Erythroblast (primary cell): ENCODE data around the gene PCBP3.
"Not testable (repeated sequence)": the region's sequence is repeated elsewhere in the genome, so short reads cannot be mapped to it uniquely, and the experiment has no call there.

ENCODE experiments used
- DNase-seq, 2 experiments: peaks; one replicate each; lab custom pipeline; 2025; lab: John Stamatoyannopoulos, UW
- GATA1 ChIP-seq: IDR thresholded peaks from 2 replicates; pipeline ENCODE4 v1.6.1; 2011; ENCODE audit warnings: low read depth, mild to moderate bottlenecking, control low read depth, low read length, moderate library complexity
- POLR2A ChIP-seq: IDR thresholded peaks from 2 replicates; pipeline ENCODE4 v1.6.1; 2011; ENCODE audit warnings: mild to moderate bottlenecking, low read length

Gene PCBP3

GRCh38 chr21:45954261-45954660 lies 310.7 kb downstream of the PCBP3 start:
- DNase-seq = no peak
- no peak for TF ChIP-seq POLR2A
- TF ChIP-seq GATA1 = no peak

GRCh38 chr21:45954921-45955320 lies 311.4 kb downstream of the PCBP3 start:
- no peak for DNase-seq
- TF ChIP-seq GATA1 (no peak), POLR2A (no peak)

- DNase-seq = no peak
- TF ChIP-seq POLR2A (no peak), GATA1 (no peak)
Observed at GRCh38 chr21:45957551-45957950, 314.0 kb downstream of the PCBP3 start.

GRCh38 chr21:45957981-45958600 lies 314.6 kb downstream of the PCBP3 start:
- TF ChIP-seq GATA1 = no peak
- TF ChIP-seq POLR2A = no peak
- DNase-seq = no peak

- no peak for DNase-seq
- TF ChIP-seq POLR2A = no peak
- no peak for TF ChIP-seq GATA1
Observed at GRCh38 chr21:45959182-45959581, 315.7 kb downstream of the PCBP3 start.

- no peak for DNase-seq
Observed at GRCh38 chr21:45959779-45960390, 316.4 kb downstream of the PCBP3 start.

GRCh38 chr21:45961408-45961807 lies 317.9 kb downstream of the PCBP3 start:
- not testable (repeated sequence) for DNase-seq

More at GRCh38 chr21:45959779-45960390, 316.4 kb downstream of the PCBP3 start:
- no peak for TF ChIP-seq GATA1
- no peak for TF ChIP-seq POLR2A

GRCh38 chr21:45962531-45963231 lies 319.2 kb downstream of the PCBP3 start:
- TF ChIP-seq GATA1 (no peak), POLR2A (no peak)
- DNase-seq = no peak

GRCh38 chr21:45963232-45963570 lies 319.7 kb downstream of the PCBP3 start:
- no peak for DNase-seq
- TF ChIP-seq POLR2A = no peak

GRCh38 chr21:45964649-45965048 lies 321.1 kb downstream of the PCBP3 start:
- DNase-seq = no peak
- TF ChIP-seq GATA1 = no peak
- TF ChIP-seq POLR2A = no peak

GRCh38 chr21:45965084-45965809 lies 321.7 kb downstream of the PCBP3 start:
- DNase-seq = no peak

GRCh38 chr21:45966791-45967394 lies 323.4 kb downstream of the PCBP3 start:
- DNase-seq = no peak
- TF ChIP-seq GATA1 (no peak), POLR2A (no peak)

More at GRCh38 chr21:45965084-45965809, 321.7 kb downstream of the PCBP3 start:
- no peak for TF ChIP-seq GATA1

- no peak for DNase-seq
- no peak for TF ChIP-seq POLR2A
- no peak for TF ChIP-seq GATA1
Observed at GRCh38 chr21:45969921-45970673, 326.6 kb downstream of the PCBP3 start.
